C1 segment of cervical spinal cord (tissue), 14 donors: ENCODE data around the gene ADGRG1.

ENCODE experiments used
- DNase-seq, 14 donors: peaks; one replicate each; lab custom pipeline; 2025; lab: John Stamatoyannopoulos, UW

Gene ADGRG1

GRCh38 chr16:57635266-57636097 is 7.1 kb downstream of the ADGRG1 start:
- DNase-seq = no peak

GRCh38 chr16:57636184-57636583 is 7.8 kb downstream of the ADGRG1 start:
- DNase-seq = no peak

GRCh38 chr16:57637020-57637419 is 8.6 kb downstream of the ADGRG1 start:
- DNase-seq = peak in 2 of 14 donors; percentile 67 to 82

- peak in 13 of 14 donors; percentile 22 to 90 (median 68) for DNase-seq
These were observed 9.0 kb downstream of the ADGRG1 start for GRCh38 chr16:57637424-57637823.

DNA sequence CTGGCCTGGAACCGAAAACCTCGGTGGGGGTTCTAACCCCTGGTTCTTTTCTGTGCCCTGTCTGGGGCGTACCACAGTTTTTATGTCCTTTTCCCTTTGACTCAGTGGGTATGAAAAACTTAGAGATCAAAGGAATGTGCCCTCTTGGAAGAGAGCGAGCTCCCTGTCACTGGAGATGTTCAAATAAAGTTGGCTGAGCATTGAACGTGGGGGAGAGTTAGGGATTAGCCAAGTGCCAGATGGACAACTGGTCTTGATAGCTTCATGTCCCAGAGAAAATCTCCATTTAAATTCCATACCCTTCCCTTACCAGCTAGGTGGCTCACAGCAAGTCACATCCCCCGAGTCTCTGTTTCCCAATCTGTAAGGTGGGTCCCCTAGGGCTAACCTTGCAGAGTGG is 9.5 kb downstream of the ADGRG1 start:
- no peak for DNase-seq

DNA sequence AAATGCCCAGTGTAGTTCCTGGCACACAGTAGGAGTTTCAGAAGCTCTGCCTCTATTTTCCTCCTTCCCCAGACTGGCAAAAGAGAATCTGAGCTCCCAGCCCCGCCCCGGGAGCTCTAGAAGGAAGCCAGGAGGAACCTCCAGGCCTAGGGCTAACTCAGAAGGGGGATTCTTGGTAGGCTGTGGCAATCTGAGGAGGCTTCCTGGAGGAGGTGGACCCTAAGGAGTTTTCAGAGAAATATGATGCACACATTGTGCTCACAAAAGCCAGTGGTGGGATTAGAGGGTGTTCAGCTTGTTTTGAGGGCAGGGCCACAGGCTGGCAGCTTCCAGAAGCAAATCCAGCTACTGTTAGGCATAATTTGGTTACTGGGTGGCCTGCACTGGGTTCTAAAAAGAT is 10.0 kb downstream of the ADGRG1 start:
- no peak for DNase-seq

- peak in 12 of 14 donors; percentile 17 to 87 (median 72) for DNase-seq
These were observed 10.9 kb downstream of the ADGRG1 start for GRCh38 chr16:57639172-57639887.

DNA sequence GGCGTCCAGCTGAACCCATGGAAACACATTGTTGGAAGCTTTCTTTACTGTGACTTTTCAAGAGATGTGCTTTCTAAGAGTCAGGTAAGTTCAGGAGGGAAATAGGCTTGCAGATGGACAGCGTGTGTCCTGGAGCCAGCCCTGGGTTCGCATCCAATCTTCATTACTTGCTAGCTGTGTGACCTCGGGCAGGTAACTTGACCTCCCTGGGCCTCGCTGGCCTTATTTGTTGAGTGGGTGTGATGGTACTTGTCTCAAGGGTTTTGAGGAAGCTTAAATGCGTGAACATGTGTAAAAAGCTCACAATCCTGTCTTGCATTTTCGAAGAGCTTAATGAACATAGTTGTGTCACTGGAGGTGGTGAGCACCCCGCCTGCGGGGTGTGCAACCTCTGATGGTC is 11.8 kb downstream of the ADGRG1 start:
- no peak for DNase-seq

GRCh38 chr16:57640612-57641011 is 12.2 kb downstream of the ADGRG1 start:
- peak in 9 of 14 donors; percentile 19 to 67 (median 45) for DNase-seq

DNA sequence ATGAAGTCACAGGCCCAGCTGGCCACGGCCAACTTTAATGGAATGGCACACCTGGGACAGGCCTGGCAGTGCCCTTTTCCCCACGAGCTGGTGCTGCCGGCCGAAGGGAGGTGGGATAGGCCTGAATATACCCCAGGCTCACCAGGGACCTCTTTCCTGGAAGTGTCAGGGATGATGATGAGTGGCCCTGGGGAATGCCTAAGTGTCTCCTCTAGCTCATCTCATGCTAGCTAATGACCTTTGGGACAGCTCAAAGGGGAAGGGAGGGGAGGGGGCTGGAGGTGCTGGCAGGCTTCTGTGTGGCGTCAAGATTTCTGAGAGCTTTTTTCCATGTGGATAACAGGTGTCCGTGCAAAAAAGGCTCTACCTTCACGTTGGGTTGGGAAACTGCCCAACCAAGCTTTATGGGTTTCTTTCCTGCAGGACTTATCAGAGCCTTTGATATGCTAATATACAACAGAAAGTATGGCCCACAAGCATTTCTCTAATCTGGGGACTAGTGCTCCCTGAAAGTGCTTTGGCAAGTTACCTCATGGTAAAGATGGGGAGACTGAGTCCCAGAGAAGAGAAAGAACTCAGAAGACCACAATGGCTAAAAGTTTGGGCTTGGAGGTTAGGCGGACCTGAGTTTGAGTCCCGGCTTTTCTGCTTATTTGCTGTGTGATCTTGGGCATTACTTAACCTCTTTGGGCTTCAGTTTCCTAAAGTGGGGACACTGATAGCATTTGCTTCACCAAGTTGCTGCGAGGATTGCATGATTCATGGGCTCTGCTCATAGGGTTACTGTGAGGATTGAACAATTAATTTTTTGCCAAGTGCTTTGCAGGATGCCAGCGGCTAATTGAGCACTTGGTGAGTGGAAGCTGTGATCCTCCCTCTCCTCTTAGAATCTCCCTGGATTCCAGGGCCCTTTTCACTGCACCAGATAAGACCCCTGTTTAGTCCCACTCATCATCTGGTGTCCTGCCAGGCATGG is 14.0 kb downstream of the ADGRG1 start:
- DNase-seq = no peak

DNA sequence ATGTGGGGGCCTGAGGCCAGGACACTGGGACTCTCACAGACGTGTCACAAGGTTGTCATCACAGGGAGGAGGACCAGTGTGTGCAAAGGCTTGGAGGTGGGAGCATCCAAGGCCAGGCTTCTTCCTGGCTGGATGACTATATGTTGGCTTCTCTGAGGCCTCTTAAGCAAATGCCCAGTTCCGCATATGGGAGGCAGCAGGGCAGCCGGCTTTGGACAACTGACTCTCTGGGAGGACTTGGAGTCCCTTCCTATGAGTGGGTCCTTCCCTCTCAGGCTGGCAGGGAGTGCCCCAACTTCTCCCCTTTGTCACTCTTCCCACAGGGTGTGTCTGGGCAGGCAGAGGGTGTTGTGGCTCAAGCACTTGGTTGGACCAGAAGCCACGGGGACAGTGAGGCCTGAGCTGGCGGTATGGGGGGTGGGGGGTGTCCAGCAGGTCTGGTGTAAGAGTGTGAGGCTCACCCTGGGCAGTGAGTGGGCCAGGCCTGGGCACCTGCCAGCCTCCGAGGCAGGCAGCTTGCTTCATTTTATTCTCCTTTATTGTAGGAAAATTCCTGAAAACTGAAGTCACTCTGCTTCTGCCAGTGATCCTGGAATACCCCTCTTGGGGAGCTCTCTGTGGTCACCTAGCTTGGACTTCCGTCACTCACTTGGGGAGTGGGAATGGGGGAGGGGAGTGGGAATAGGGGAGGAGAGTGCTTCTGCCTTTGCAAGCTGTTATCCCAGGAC is 14.9 kb downstream of the ADGRG1 start:
- peak in 8 of 14 donors; percentile 23 to 89 (median 60) for DNase-seq

- DNase-seq = no peak
These were observed 15.5 kb downstream of the ADGRG1 start for GRCh38 chr16:57643910-57644309.

DNA sequence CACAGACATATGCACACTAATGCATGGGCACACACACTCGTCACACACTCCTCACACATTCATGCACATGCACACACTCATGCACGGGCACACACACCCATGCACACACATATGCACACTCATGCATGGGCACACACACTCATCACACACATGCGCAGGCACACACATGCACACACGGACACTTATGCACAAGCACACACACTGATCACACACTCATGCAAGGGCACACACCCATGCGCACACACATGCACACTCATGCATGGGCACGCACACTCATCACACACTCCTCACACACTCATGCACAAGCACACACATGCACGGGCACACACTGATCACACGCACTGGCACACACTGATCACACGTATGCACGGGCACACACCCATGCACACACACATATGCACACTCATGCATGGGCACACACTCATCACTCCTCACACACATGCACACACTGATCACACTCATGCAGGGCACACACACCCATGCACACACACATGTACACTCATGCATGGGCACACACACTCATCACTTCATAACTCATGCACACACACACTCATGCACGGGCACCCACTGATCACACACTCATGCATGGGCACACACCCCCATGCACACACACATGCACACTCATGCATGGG is 16.1 kb downstream of the ADGRG1 start:
- DNase-seq = no peak

GRCh38 chr16:57645169-57645568 is 16.7 kb downstream of the ADGRG1 start:
- DNase-seq = no peak

GRCh38 chr16:57645691-57646387 is 17.4 kb downstream of the ADGRG1 start:
- DNase-seq = no peak

DNA sequence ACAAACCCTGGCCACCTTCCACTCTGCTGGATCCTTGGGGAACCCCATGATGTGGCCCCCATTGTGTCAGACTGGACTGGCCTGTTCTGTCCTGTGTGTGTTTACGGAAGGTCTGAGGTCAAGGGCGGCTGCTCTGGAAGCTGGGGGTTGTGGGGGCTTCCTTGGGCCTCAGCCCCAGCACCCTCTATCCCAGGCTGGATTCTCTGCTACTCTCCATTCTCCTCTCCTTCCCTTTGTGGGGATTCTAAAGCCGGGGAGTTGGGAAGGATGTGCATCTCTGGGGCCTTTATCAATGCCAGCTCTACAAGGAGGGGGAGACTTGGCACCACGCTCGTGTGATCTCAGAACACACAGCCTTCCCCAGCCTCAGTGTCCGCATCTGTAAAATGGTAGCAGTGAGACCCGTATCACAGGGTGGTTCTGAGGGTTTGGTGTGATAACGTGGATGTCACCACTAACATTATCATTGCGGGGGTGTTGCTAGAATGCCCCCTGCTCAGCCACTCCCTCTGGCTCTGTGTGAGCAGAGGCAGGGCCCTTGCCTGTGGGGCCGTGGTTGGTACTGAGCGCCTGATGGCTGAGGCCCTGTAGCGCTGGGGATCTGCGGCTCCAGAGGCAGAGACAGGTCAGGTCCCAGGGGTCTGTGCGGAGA is 18.1 kb downstream of the ADGRG1 start:
- DNase-seq = no peak

DNA sequence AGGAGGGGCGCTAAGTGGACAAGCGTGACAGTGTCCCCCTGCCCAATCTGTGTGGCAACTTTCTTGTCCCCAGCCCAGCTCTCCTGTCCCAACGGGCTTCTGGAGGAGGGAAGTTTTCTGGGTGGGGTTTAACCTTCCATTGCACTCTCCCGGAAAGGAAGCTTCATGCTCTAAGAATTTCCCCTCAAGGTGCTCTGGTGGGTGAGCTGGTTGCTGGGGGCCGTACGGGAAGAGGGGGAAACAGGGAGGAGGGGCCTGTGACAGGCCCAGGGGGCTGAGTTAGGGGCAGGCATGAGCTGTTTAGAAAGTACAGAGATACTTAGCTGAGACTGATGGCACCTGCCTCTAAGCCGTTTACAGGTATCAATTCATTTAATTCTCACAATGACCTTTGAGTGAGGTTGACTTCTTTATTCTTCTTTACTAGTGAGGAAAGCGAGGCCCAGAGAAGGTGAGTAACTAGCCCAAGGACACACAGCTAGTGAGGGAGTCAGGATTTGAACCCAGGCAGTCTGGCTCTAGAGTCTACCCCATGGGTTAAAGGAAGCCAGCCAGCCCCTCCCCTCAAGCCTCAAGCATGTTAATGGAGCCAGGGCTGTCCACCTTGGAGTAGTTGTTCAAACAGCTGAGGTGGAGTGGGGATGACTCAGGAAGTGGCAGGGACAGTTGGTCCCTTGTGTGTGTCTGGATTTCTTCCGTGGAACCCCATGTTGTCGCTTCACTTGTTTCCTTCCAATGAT is 18.9 kb downstream of the ADGRG1 start:
- no peak for DNase-seq

DNA sequence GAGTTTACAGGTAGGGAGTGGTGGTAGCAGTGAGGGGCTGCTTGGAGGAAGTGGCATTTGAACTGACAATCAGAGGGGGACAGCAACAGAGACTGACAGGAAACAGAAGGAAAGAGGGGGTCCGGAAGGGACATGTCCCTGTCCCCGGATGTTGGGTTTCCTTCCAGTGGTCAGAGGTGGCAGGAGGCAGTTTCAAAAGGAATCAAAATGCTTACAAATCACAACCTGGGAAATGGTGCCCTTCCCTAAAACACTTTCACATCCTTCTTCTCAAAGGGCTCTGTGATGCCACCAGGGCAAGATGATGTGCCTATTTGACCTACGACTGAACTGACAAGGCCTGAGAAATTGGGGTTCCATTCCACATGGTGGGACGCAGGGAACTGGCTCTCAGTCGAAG is 19.7 kb downstream of the ADGRG1 start:
- peak in 3 of 14 donors; percentile 25 to 37 (median 33) for DNase-seq
